Measurements from ENCODE around the gene REST. TPM values are rescaled to one million over a fixed set of nuclear protein-coding genes. Genes with fewer than 3 reads are reported as not detected.
A peak's percentile ranks its signal among the peaks of the same experiment; 100 is the strongest.

REST gene
- total RNA-seq, 2 experiments from 2014 or later = 56.8 to 57.6 TPM

DNA sequence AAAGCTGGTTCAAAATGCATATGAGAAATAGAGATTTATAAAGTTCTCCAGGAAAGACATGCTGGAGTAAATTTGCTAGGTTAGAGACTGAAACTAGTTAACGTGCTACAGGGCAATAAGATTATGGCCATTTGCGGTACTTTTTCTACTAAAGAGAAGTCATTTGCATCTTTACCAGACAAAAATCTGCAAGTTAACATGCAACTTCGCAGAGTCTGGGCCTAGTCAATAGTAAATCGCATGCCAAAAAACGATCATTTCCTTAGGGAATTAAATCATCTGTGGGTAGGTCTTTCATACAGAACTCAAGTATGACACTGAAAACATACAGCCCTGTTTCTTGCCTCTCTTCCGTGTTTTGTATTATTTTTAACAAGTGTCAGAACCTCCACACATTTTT lies 32.8 kb upstream of the REST start:
- ATAC-seq (ENCODE audit: poor library complexity) = no peak
- peaks cover 9% of the 10 kb centered on the region for H3K4me1 Mint-ChIP-seq (ENCODE audit: low read depth)
- DNase-seq = no peak
- intact Hi-C loops (cut with DNase I, micrococcal nuclease) = no loop called here
- TF ChIP-seq, protein P1, sequence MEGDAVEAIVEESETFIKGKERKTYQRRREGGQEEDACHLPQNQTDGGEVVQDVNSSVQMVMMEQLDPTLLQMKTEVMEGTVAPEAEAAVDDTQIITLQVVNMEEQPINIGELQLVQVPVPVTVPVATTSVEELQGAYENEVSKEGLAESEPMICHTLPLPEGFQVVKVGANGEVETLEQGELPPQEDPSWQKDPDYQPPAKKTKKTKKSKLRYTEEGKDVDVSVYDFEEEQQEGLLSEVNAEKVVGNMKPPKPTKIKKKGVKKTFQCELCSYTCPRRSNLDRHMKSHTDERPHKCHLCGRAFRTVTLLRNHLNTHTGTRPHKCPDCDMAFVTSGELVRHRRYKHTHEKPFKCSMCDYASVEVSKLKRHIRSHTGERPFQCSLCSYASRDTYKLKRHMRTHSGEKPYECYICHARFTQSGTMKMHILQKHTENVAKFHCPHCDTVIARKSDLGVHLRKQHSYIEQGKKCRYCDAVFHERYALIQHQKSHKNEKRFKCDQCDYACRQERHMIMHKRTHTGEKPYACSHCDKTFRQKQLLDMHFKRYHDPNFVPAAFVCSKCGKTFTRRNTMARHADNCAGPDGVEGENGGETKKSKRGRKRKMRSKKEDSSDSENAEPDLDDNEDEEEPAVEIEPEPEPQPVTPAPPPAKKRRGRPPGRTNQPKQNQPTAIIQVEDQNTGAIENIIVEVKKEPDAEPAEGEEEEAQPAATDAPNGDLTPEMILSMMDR (IDR thresholded peaks at IDR 0.05) = no peak
- ChIA-PET CTCF (interaction anchor here (0.6 kb wide), 1 partner anchor 13 kb away, joined by 3 read pairs; no protein-coding TSS in a partner anchor), POLR2A (no interaction called here)
- peaks cover 4% of the 10 kb centered on the region for H3K27me3 Mint-ChIP-seq
- no peak overlapping the region for H3K27ac Mint-ChIP-seq
- no peak overlapping the region for H3K4me3 Mint-ChIP-seq
- H3K9me3 Mint-ChIP-seq = no peaks in the 10 kb centered on the region
- H3K36me3 Mint-ChIP-seq (ENCODE audit: low read depth) = no peaks in the 10 kb centered on the region
- Histone ChIP-seq H3K36me3 (ENCODE audit: insufficient read depth, low read length) (no peaks in the 10 kb centered on the region), H3K9me3 (ENCODE audit: control insufficient read depth in 1 of 2, insufficient read depth in 1 of 2, low read length in 2 of 2) (no peaks in the 10 kb centered on the region), H3K4me3 (ENCODE audit: low read length) (no peak overlapping the region), H3K4me1 (ENCODE audit: insufficient read depth, low read length) (peaks cover 2% of the 10 kb centered on the region), H3K27me3 (ENCODE audit: control insufficient read depth in 1 of 2, insufficient read depth in 2 of 2, low read length in 2 of 2) (no peaks in the 10 kb centered on the region), H3K27ac (ENCODE audit: low read depth in 1 of 2, low read length in 2 of 2) (no peak overlapping the region)

- intact Hi-C loops (cut with DNase I, micrococcal nuclease) = no loop called here
- POLR2A ChIA-PET = no interaction called here
- TF ChIP-seq, protein P1 (IDR thresholded peaks at IDR 0.05) = no peak
- Mint-ChIP-seq H3K9me3 (no peaks in the 10 kb centered on the region), H3K4me1 (ENCODE audit: low read depth) (peaks cover 4% of the 10 kb centered on the region), H3K27ac (no peak overlapping the region), H3K36me3 (ENCODE audit: low read depth) (no peaks in the 10 kb centered on the region), H3K27me3 (peaks cover 3% of the 10 kb centered on the region), H3K4me3 (no peak overlapping the region)
- no peak overlapping the region for H3K27ac ChIP-seq (ENCODE audit: low read depth in 1 of 2, low read length in 2 of 2)
- CTCF ChIA-PET = no interaction called here
- H3K36me3 ChIP-seq (ENCODE audit: insufficient read depth, low read length) = no peaks in the 10 kb centered on the region
- H3K9me3 ChIP-seq (ENCODE audit: control insufficient read depth in 1 of 2, insufficient read depth in 1 of 2, low read length in 2 of 2) = no peaks in the 10 kb centered on the region
- ATAC-seq (ENCODE audit: poor library complexity) = no peak
- H3K4me3 ChIP-seq (ENCODE audit: low read length) = no peak overlapping the region
- peaks cover 2% of the 10 kb centered on the region for H3K4me1 ChIP-seq (ENCODE audit: insufficient read depth, low read length)
- no peaks in the 10 kb centered on the region for H3K27me3 ChIP-seq (ENCODE audit: control insufficient read depth in 1 of 2, insufficient read depth in 2 of 2, low read length in 2 of 2)
- DNase-seq = no peak
Observed at GRCh38 chr4:56876264-56876663, 31.4 kb upstream of the REST start.

GRCh38 chr4:56879996-56880395 lies 27.7 kb upstream of the REST start:
- Histone ChIP-seq H3K4me1 (ENCODE audit: insufficient read depth, low read length) (no peaks in the 10 kb centered on the region), H3K36me3 (ENCODE audit: insufficient read depth, low read length) (no peaks in the 10 kb centered on the region), H3K27me3 (ENCODE audit: control insufficient read depth in 1 of 2, insufficient read depth in 2 of 2, low read length in 2 of 2) (peaks cover 0 to 3% of the 10 kb centered on the region in 2 experiments), H3K4me3 (ENCODE audit: low read length) (no peak overlapping the region), H3K27ac (ENCODE audit: low read depth in 1 of 2, low read length in 2 of 2) (no peak overlapping the region), H3K9me3 (ENCODE audit: control insufficient read depth in 1 of 2, insufficient read depth in 1 of 2, low read length in 2 of 2) (no peaks in the 10 kb centered on the region)
- Mint-ChIP-seq H3K27ac (no peak overlapping the region), H3K4me1 (ENCODE audit: low read depth) (no peaks in the 10 kb centered on the region), H3K27me3 (peaks cover 9% of the 10 kb centered on the region), H3K36me3 (ENCODE audit: low read depth) (no peaks in the 10 kb centered on the region), H3K4me3 (no peak overlapping the region), H3K9me3 (no peaks in the 10 kb centered on the region)
- intact Hi-C loops (cut with DNase I, micrococcal nuclease) = no loop called here
- ATAC-seq (ENCODE audit: poor library complexity) (no peak), DNase-seq (peak in 2 of 14 experiments; percentile 10 to 26)
- TF ChIP-seq, protein P1 (IDR thresholded peaks at IDR 0.05) = no peak
- CTCF ChIA-PET = interaction anchor here (1.3 kb wide), 1 partner anchor 12 kb away, joined by 3 read pairs; no protein-coding TSS in a partner anchor
- POLR2A ChIA-PET = no interaction called here
